IMR-90 (cell line): ENCODE measurements around the gene ZNF606. TPM values are rescaled to one million over a fixed set of nuclear protein-coding genes. Genes with fewer than 3 reads are reported as not detected.

Experiments used
- ATAC-seq: fragments of 200-7000 bp; cut with Tn5 transposase; 2 replicates; pipeline ENCODE4 v1.9.1; 2020; ENCODE audit warnings: low read depth, mild to moderate bottlenecking, moderate library complexity
- BruUV-seq: library from RNA; stranded (reverse); fragments of 400-500 nt; replicated peaks from 2 replicates; lab custom pipeline; 2021; lab: Mats Ljungman, UMichigan
- CTCF ChIA-PET: fragments of 300-600 bp; formaldehyde crosslinking; extraction: SDS; loops from one replicate; lab custom pipeline; 2021; ENCODE audit warnings: antibody characterized with exemption; lab: Yijun Ruan, JAX
- POLR2A ChIA-PET: fragments of 300-600 bp; sonication (Branson Sonifier 250); formaldehyde crosslinking; loops from one replicate; lab custom pipeline; 2022; ENCODE audit warnings: antibody characterized with exemption; ENCODE audit not compliant: unreplicated experiment; lab: Charles Lee
- DNase-seq: peaks from one replicate; pipeline ENCODE4 v3.0.0; 2013
- H2AFZ ChIP-seq: replicated peaks from 2 replicates; pipeline ENCODE3; 2013; ENCODE audit warnings: low read length, mild to moderate bottlenecking; ENCODE audit not compliant: poor library complexity
- H2AK5ac ChIP-seq: 2 replicates; pipeline ENCODE4 v1.6.1; 2013; ENCODE audit warnings: low read depth, low read length, inconsistent platforms
- H2AK9ac ChIP-seq: replicated peaks from 2 replicates; pipeline ENCODE3; 2013; ENCODE audit warnings: mild to moderate bottlenecking, low read depth, low read length, moderate library complexity; ENCODE audit not compliant: poor library complexity
- H2BK120ac ChIP-seq: 2 replicates; pipeline ENCODE4 v1.6.1; 2013; ENCODE audit warnings: low read depth, low read length, inconsistent platforms
- H2BK15ac ChIP-seq: 3 replicates; pipeline ENCODE4 v1.6.1; 2013; ENCODE audit warnings: low read depth, low read length, inconsistent platforms
- H2BK20ac ChIP-seq: 2 replicates; pipeline ENCODE4 v1.6.1; 2013; ENCODE audit warnings: low read depth, mild to moderate bottlenecking, inconsistent platforms, low read length, moderate library complexity
- H2BK5ac ChIP-seq: 2 replicates; pipeline ENCODE4 v1.6.1; 2013; ENCODE audit warnings: mild to moderate bottlenecking, low read depth, low read length, inconsistent platforms; ENCODE audit not compliant: poor library complexity, severe bottlenecking
- H3K14ac ChIP-seq: replicated peaks from 2 replicates; pipeline ENCODE4 v1.6.1; 2013; ENCODE audit warnings: low read depth, low read length, inconsistent platforms
- H3K18ac ChIP-seq: 2 replicates; pipeline ENCODE4 v1.6.1; 2013; ENCODE audit warnings: low read depth, low read length, control low read depth
- H3K23ac ChIP-seq: 2 replicates; pipeline ENCODE4 v1.6.1; 2013; ENCODE audit warnings: low read depth, low read length, inconsistent platforms
- H3K27ac ChIP-seq: 2 replicates; pipeline ENCODE4 v1.5.1; 2013; ENCODE audit warnings: mild to moderate bottlenecking, control low read depth, low read length; ENCODE audit not compliant: insufficient read depth
- H3K27me3 ChIP-seq: 2 replicates; pipeline ENCODE4 v1.6.1; 2013; ENCODE audit warnings: low read length; ENCODE audit not compliant: control insufficient read depth, insufficient read depth
- H3K36me3 ChIP-seq: 2 replicates; pipeline ENCODE4 v1.6.1; 2013; ENCODE audit warnings: low read length, mixed read lengths; ENCODE audit not compliant: control insufficient read depth, insufficient read depth
- H3K4ac ChIP-seq: 2 replicates; pipeline ENCODE4 v1.6.1; 2013; ENCODE audit warnings: low read depth, low read length, inconsistent platforms
- H3K4me1 ChIP-seq: 2 replicates; pipeline ENCODE4 v1.6.1; 2013; ENCODE audit warnings: low read length, mixed read lengths; ENCODE audit not compliant: control insufficient read depth, insufficient read depth
- H3K4me2 ChIP-seq: 2 replicates; pipeline ENCODE4 v1.6.1; 2013; ENCODE audit warnings: low read depth, mild to moderate bottlenecking, control low read depth, low read length, moderate library complexity
- H3K4me3 ChIP-seq: 2 replicates; pipeline ENCODE4 v1.5.1; 2013; ENCODE audit warnings: low read depth, mild to moderate bottlenecking, control low read depth, low read length, moderate library complexity; ENCODE audit not compliant: insufficient read depth
- H3K56ac ChIP-seq: 2 replicates; pipeline ENCODE4 v1.6.1; 2013; ENCODE audit warnings: low read length, inconsistent platforms; ENCODE audit not compliant: insufficient read depth; ENCODE audit errors: extremely low read depth
- H3K79me1 ChIP-seq, 2 experiments: 2 replicates each; pipeline ENCODE4 v1.6.1; 2013; ENCODE audit warnings: low read length in 2 of 2, inconsistent platforms in 1 of 2, low read depth in 1 of 2
- H3K9ac ChIP-seq: 2 replicates; pipeline ENCODE4 v1.6.1; 2013; ENCODE audit warnings: low read depth, low read length, control low read depth
- H3K9me1 ChIP-seq: 2 replicates; pipeline ENCODE4 v1.6.1; 2013; ENCODE audit warnings: low read length, inconsistent platforms; ENCODE audit not compliant: insufficient read depth
- H3K9me3 ChIP-seq: 2 replicates; pipeline ENCODE4 v1.6.1; 2013; ENCODE audit warnings: low read length; ENCODE audit not compliant: control insufficient read depth, insufficient read depth
- H4K20me1 ChIP-seq: 2 replicates; pipeline ENCODE4 v1.6.1; 2013; ENCODE audit warnings: low read length, inconsistent platforms; ENCODE audit not compliant: insufficient read depth
- H4K5ac ChIP-seq: 2 replicates; pipeline ENCODE4 v1.6.1; 2013; ENCODE audit warnings: mild to moderate bottlenecking, low read depth, low read length, control low read depth
- H4K8ac ChIP-seq, 2 experiments: 2 replicates each; pipeline ENCODE4 v1.6.1; 2013; ENCODE audit warnings: low read depth in 2 of 2, low read length in 2 of 2, control low read depth in 1 of 2, inconsistent platforms in 1 of 2
- H4K91ac ChIP-seq: 2 replicates; pipeline ENCODE4 v1.6.1; 2013; ENCODE audit warnings: low read depth, low read length, inconsistent platforms; ENCODE audit not compliant: insufficient read depth
- CTCF ChIP-seq: conservative IDR thresholded peaks from 2 replicates; pipeline ENCODE4 v1.5.1; 2012; ENCODE audit warnings: mild to moderate bottlenecking, low read depth, low read length, improper control_type of control experiment
- MAFK ChIP-seq: IDR thresholded peaks from 2 replicates; pipeline ENCODE4 v1.6.1; 2012; ENCODE audit warnings: low read depth, low read length, improper control_type of control experiment
- NFE2L2 ChIP-seq: fragments of 150-350 bp; IDR thresholded peaks from 2 replicates; pipeline ENCODE4 v1.6.1; 2016; ENCODE audit warnings: low read depth, mild to moderate bottlenecking, low read length
- POLR2A ChIP-seq: IDR thresholded peaks from 2 replicates; pipeline ENCODE4 v1.6.1; 2012; ENCODE audit warnings: mild to moderate bottlenecking, low read depth, low read length
- RFX5 ChIP-seq: IDR thresholded peaks from 2 replicates; pipeline ENCODE4 v1.8.0; 2012; ENCODE audit warnings: low read depth, mild to moderate bottlenecking, low read length, moderate library complexity
- WGBS, 2 experiments: methylation state at CpG; one replicate each; pipeline versions ENCODE4 v1.1.5 to v1.1.7; 2013; ENCODE audit warnings: missing lambda C conversion rate in 2 of 2; ENCODE audit not compliant: insufficient read length in 1 of 2; ENCODE audit errors: extremely low coverage in 2 of 2; 5-methylcytosine and 5-hydroxymethylcytosine counted together
- dilution Hi-C: fragments of 300-500 bp; cut with HindIII; formaldehyde crosslinking; loops from one replicate; pipeline ENCODE4 v1.14.3; 2018; ENCODE audit warnings: low sequenced_read_pairs; ENCODE audit not compliant: unreplicated experiment
- in situ Hi-C: fragments of 300-500 bp; cut with MboI; formaldehyde crosslinking; loops from 3 replicates; pipeline ENCODE4 v1.14.3; 2019; ENCODE audit warnings: low sequenced_read_pairs, inconsistent platforms, mixed read lengths
- intact Hi-C: fragments of 100-400 bp; cut with micrococcal nuclease; formaldehyde crosslinking; loops from 2 replicates; pipeline ENCODE4 v1.10.0; 2022
- polyA plus RNA-seq, 3 experiments: library from polyadenylated mRNA; depleted of rRNA; stranded (reverse); fragments of >200 nt; gene quantifications; 2 replicates each; pipeline ENCODE4 v1.2.3, GENCODE V29; 2012; ENCODE audit warnings: low replicate concordance in 1 of 3
- total RNA-seq: library from RNA; depleted of rRNA; stranded (reverse); fragments of >200 nt; gene quantifications from 2 replicates; pipeline ENCODE4 v1.2.3, GENCODE V29; 2012

The ZNF606 gene
- total and polyA plus RNA-seq, 2 of the 4 experiments (the other 2 are of a cell fraction): 4.3 to 9.0 TPM

DNA sequence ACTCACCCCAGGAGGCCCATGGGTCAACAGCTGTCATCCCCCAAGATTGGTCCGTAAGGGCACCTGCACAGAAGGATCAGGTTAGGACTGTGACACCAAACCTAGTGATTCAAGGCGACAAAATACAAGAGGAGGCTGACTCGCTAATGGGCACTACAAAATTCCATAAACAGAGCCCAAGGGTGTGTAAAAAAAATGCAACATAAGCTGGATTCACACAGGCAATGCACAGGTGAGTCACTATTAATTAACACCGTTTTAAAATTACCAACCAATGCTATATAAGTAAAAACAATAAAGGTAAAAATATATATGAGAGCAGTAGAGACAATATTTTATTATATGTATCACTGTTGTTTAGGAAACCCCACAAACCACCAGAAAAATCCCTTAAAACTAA lies 1.9 kb downstream of the ZNF606 start:
- no TSS peak for BruUV-seq
- H3K9me1 ChIP-seq: no peaks in the 10 kb centered on the region
- ChIA-PET CTCF (interaction anchor here (0.6 kb wide), 1 partner anchor 360 kb away, joined by 4 read pairs; no protein-coding TSS in a partner anchor), POLR2A (no interaction called here)
- in situ Hi-C loops (no loop called here), intact Hi-C loops (loop anchor here (10.0 kb wide), 1 partner anchor 154 kb away; the partner anchor contains the start of gene ZNF329), dilution Hi-C loops (no loop called here)
- no peak overlapping the region for H3K4me2 ChIP-seq
- H3K18ac ChIP-seq: no peak overlapping the region
- H2AK5ac ChIP-seq: no peak overlapping the region
- WGBS, 2 experiments: 100% methylated on average over 1 of the region's 4 CpGs; no CpG with 5 or more reads in 1 of the 2 experiments
- H3K9me3 ChIP-seq: peaks cover 64% of the 10 kb centered on the region
- no peak overlapping the region for H4K91ac ChIP-seq
- no peak overlapping the region for H2AK9ac ChIP-seq
- no peak overlapping the region for H3K14ac ChIP-seq
- DNase-seq: no peak
- no peak overlapping the region for H3K4me3 ChIP-seq
- no peaks in the 10 kb centered on the region for H3K27me3 ChIP-seq
- H2BK5ac ChIP-seq: no peak overlapping the region
- no peak overlapping the region for H2BK20ac ChIP-seq
- H3K56ac ChIP-seq: no peak overlapping the region
- H3K36me3 ChIP-seq: peaks cover 54% of the 10 kb centered on the region
- H4K20me1 ChIP-seq: no peaks in the 10 kb centered on the region
- ATAC-seq: no peak
- TF ChIP-seq NFE2L2 (no peak), RFX5 (no peak), POLR2A (no peak), CTCF (no peak), MAFK (0 out of 2 replicates have a peak, but pooled peaks have one; percentile 22)
- no peak overlapping the region for H3K4ac ChIP-seq
- H4K8ac ChIP-seq: no peak overlapping the region
- no peak overlapping the region for H2AFZ ChIP-seq
- no peak overlapping the region for H3K9ac ChIP-seq
- no peak overlapping the region for H3K27ac ChIP-seq
- H3K23ac ChIP-seq: no peak overlapping the region
- no peaks in the 10 kb centered on the region for H3K4me1 ChIP-seq
- no peak overlapping the region for H2BK120ac ChIP-seq
- H2BK15ac ChIP-seq: no peak overlapping the region
- H3K79me1 ChIP-seq: peaks cover 24 to 39% of the 10 kb centered on the region in 2 experiments
- no peak overlapping the region for H4K5ac ChIP-seq
